Chondrocyte (in vitro differentiated cells): ENCODE results near the gene UBE2U. TPM values are rescaled to one million over a fixed set of nuclear protein-coding genes. Genes with fewer than 3 reads are reported as not detected.

Source experiments
- DNase-seq: peaks from one replicate; pipeline ENCODE4 v3.0.0; 2021; ENCODE audit warnings: mixed read lengths, low spot score
- H3K27ac Mint-ChIP-seq: one replicate; pipeline ENCODE4 v1.8.0; 2021; ENCODE audit warnings: mild to moderate bottlenecking, moderate library complexity, mixed read lengths; ENCODE audit not compliant: unreplicated experiment
- H3K27me3 Mint-ChIP-seq: 2 replicates; pipeline ENCODE4 v1.8.0; 2021; ENCODE audit warnings: low read depth, mixed read lengths
- H3K36me3 Mint-ChIP-seq: 2 replicates; pipeline ENCODE4 v1.8.0; 2021; ENCODE audit warnings: low read depth, mixed read lengths
- H3K4me1 Mint-ChIP-seq: 2 replicates; pipeline ENCODE4 v1.8.0; 2021; ENCODE audit warnings: low read depth, mild to moderate bottlenecking, mixed read lengths
- H3K4me3 Mint-ChIP-seq: one replicate; pipeline ENCODE4 v1.8.0; 2021; ENCODE audit warnings: mild to moderate bottlenecking, moderate library complexity, mixed read lengths; ENCODE audit not compliant: unreplicated experiment
- H3K9me3 Mint-ChIP-seq: 2 replicates; pipeline ENCODE4 v1.8.0; 2021; ENCODE audit warnings: low read depth, mixed read lengths
- CTCF ChIP-seq: fragments of 200-600 bp; sonication (generic); IDR thresholded peaks from 2 replicates; pipeline ENCODE4 v1.5.0; 2021; ENCODE audit warnings: antibody characterized with exemption, mild to moderate bottlenecking, moderate library complexity
- total RNA-seq: library from RNA; stranded (reverse); gene quantifications from 3 replicates; pipeline ENCODE4 v1.2.1, GENCODE V29; 2021

Gene UBE2U
- total RNA-seq, 1 donor from 2014 or later = 0.27 TPM

GRCh38 chr1:64266991-64267390, 63.6 kb downstream of the UBE2U start:
- no peak overlapping the region for H3K4me3 Mint-ChIP-seq
- H3K4me1 Mint-ChIP-seq = peaks cover 5% of the 10 kb centered on the region

GRCh38 chr1:64268653-64269557, 65.5 kb downstream of the UBE2U start:
- peaks cover 2% of the 10 kb centered on the region for H3K27me3 Mint-ChIP-seq
- H3K4me1 Mint-ChIP-seq = peaks cover 5% of the 10 kb centered on the region
- no peak overlapping the region for H3K4me3 Mint-ChIP-seq
- H3K36me3 Mint-ChIP-seq = peaks cover 1% of the 10 kb centered on the region
- peaks cover 6% of the 10 kb centered on the region for H3K9me3 Mint-ChIP-seq
- TF ChIP-seq CTCF = peak; percentile 96
- no peak for DNase-seq
- H3K27ac Mint-ChIP-seq = no peak overlapping the region

More at GRCh38 chr1:64266991-64267390, 63.6 kb downstream of the UBE2U start:
- no peak for DNase-seq
- Mint-ChIP-seq H3K9me3 (no peaks in the 10 kb centered on the region), H3K27me3 (peaks cover 2% of the 10 kb centered on the region), H3K27ac (no peak overlapping the region), H3K36me3 (no peaks in the 10 kb centered on the region)
- TF ChIP-seq CTCF = no peak

GRCh38 chr1:64269558-64269884, 66.1 kb downstream of the UBE2U start:
- H3K27me3 Mint-ChIP-seq = peaks cover 2% of the 10 kb centered on the region
- no peak for TF ChIP-seq CTCF
- peaks cover 10% of the 10 kb centered on the region for H3K9me3 Mint-ChIP-seq
- peaks cover 5% of the 10 kb centered on the region for H3K4me1 Mint-ChIP-seq
- DNase-seq = peak; percentile 29
- H3K4me3 Mint-ChIP-seq = no peak overlapping the region
- H3K27ac Mint-ChIP-seq = no peak overlapping the region
- H3K36me3 Mint-ChIP-seq = peaks cover 2% of the 10 kb centered on the region

GRCh38 chr1:64280001-64280400, 76.6 kb downstream of the UBE2U start:
- Mint-ChIP-seq H3K36me3 (peaks cover 1% of the 10 kb centered on the region), H3K4me3 (no peak overlapping the region), H3K9me3 (peaks cover 3% of the 10 kb centered on the region), H3K27me3 (no peaks in the 10 kb centered on the region), H3K27ac (no peak overlapping the region), H3K4me1 (no peaks in the 10 kb centered on the region)
- TF ChIP-seq CTCF = no peak
- no peak for DNase-seq

GRCh38 chr1:64282351-64282750, 78.9 kb downstream of the UBE2U start:
- Mint-ChIP-seq H3K36me3 (no peaks in the 10 kb centered on the region), H3K4me3 (no peak overlapping the region), H3K27me3 (no peaks in the 10 kb centered on the region), H3K9me3 (no peaks in the 10 kb centered on the region), H3K27ac (no peak overlapping the region), H3K4me1 (no peaks in the 10 kb centered on the region)
- TF ChIP-seq CTCF = no peak
- DNase-seq = no peak
